Measurements from ENCODE around the gene CELF2.

DNA sequence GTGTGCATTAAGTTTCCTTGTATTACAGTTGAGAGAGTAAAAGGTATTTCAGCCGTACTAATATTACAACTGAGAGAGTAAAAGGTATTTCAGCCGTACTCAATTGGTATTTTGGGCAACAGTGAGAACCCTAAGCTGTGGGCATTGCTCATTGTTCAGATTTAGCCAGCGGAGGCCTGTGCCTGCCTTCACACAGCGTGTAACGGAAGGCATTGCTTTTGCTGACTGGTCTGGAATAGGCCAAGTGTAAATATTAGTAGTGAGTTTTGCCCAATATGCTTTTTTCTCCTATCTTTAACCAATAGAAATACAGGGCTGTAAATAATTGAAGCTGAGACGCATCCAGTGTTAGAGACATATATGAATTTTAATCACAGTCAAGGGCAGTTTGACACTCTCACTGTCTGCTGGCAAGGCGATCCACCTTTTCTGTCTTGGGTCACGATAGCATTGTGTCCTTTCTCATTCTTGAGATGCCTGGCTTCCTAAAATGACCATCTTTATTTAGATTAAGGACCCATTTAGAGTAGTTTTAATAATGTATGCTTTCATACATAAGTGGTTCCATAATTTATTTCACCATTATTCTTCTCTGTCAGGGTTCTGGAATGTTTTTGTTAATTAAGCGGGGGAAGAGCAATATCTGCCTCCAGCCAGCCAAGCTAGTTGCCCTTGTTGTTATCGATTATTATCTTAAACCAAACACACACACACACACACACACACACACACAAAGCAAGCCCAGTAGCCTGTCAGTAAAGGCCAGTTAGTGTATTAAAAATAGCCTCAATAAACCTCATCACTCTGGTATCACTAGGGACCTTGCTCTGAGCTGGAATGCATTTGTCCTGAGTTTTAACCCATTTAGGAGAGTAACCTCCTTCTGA lies 130.7 kb downstream of the CELF2 start:
- TF ChIP-seq, protein P1, sequence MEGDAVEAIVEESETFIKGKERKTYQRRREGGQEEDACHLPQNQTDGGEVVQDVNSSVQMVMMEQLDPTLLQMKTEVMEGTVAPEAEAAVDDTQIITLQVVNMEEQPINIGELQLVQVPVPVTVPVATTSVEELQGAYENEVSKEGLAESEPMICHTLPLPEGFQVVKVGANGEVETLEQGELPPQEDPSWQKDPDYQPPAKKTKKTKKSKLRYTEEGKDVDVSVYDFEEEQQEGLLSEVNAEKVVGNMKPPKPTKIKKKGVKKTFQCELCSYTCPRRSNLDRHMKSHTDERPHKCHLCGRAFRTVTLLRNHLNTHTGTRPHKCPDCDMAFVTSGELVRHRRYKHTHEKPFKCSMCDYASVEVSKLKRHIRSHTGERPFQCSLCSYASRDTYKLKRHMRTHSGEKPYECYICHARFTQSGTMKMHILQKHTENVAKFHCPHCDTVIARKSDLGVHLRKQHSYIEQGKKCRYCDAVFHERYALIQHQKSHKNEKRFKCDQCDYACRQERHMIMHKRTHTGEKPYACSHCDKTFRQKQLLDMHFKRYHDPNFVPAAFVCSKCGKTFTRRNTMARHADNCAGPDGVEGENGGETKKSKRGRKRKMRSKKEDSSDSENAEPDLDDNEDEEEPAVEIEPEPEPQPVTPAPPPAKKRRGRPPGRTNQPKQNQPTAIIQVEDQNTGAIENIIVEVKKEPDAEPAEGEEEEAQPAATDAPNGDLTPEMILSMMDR (tag by site-specific recombination; IDR thresholded peaks at IDR 0.05), result no peak
- TF ChIP-seq ZBTB11 (tag by site-specific recombination; conservative IDR thresholded peaks at IDR 0.05; ENCODE audit: low read depth), result no peak
- TF ChIP-seq ZBTB1 (tag by site-specific recombination; IDR thresholded peaks at IDR 0.05), result no peak
- no peak for TF ChIP-seq ZFP41 (tag by site-specific recombination; IDR thresholded peaks at IDR 0.05; ENCODE audit: borderline replicate concordance)
- peak; percentile 33; the same call in 1 of the 2 replicates for TF ChIP-seq ZNF600 (tag by site-specific recombination; IDR thresholded peaks at IDR 0.05)
- TF ChIP-seq PRDM4 (tag by site-specific recombination; IDR thresholded peaks at IDR 0.05), result no peak
